Transverse colon (tissue), 4 donors: ENCODE results near the gene PDE10A.

Experiments
- EP300 ChIP-seq: sonication (generic); formaldehyde crosslinking; IDR thresholded peaks from one replicate; pipeline ENCODE4 v1.6.1; 2017; ENCODE audit warnings: antibody characterized with exemption, low read depth
- POLR2AphosphoS5 ChIP-seq, 3 donors: sonication (generic); formaldehyde crosslinking; IDR thresholded peaks; one replicate each; pipeline ENCODE4 v1.6.1; 2016; ENCODE audit warnings: antibody characterized with exemption in 3 of 3
- TF ChIP-seq, protein P1 (sequence below), 5 experiments: fragments of 200-600 bp in 3 of 5; fragments of 450-650 bp in 2 of 5; sonication (generic) in 3 of 5; IDR thresholded peaks; 1 replicate in 2 of 5; 2 replicates in 3 of 5; pipeline ENCODE4 v1.5.1; 2016 to 2017; ENCODE audit warnings: antibody characterized with exemption in 5 of 5, inconsistent platforms in 3 of 5, mild to moderate bottlenecking in 2 of 5, moderate library complexity in 1 of 5

DNA sequence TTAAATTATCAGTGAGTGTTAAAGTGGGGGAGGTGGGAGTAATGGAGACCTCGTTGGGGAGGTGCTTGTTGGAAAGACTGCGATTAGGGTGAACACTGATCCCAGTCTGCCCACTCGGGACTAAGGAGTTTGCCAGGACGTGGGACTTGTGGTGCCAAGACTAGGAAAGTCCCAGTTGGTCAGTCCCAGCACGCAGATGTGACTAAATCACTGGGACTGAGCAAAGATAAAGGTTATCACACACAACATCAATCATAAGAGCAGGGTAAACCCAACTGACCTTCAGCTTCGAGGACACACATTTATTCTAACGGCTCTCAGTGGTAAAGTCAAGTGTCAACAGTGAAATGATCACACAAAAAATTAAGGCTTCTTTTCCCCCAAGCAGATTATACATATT lies 45.5 kb downstream of the PDE10A start:
- TF ChIP-seq, protein P1, sequence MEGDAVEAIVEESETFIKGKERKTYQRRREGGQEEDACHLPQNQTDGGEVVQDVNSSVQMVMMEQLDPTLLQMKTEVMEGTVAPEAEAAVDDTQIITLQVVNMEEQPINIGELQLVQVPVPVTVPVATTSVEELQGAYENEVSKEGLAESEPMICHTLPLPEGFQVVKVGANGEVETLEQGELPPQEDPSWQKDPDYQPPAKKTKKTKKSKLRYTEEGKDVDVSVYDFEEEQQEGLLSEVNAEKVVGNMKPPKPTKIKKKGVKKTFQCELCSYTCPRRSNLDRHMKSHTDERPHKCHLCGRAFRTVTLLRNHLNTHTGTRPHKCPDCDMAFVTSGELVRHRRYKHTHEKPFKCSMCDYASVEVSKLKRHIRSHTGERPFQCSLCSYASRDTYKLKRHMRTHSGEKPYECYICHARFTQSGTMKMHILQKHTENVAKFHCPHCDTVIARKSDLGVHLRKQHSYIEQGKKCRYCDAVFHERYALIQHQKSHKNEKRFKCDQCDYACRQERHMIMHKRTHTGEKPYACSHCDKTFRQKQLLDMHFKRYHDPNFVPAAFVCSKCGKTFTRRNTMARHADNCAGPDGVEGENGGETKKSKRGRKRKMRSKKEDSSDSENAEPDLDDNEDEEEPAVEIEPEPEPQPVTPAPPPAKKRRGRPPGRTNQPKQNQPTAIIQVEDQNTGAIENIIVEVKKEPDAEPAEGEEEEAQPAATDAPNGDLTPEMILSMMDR (IDR thresholded peaks at IDR 0.05): no peak
- TF ChIP-seq EP300 (no peak), POLR2AphosphoS5 (IDR thresholded peaks at IDR 0.05) (no peak)
